ENCODE data around the gene EFNA5.

Gene EFNA5

GRCh38 chr5:107636555-107636954, 34.2 kb downstream of the EFNA5 start:
- no peak for DNase-seq

- no peak for DNase-seq
These were observed 34.7 kb downstream of the EFNA5 start for GRCh38 chr5:107636068-107636467.

GRCh38 chr5:107634981-107635848, 35.5 kb downstream of the EFNA5 start:
- DNase-seq = no peak

- no peak for DNase-seq
These were observed 37.4 kb downstream of the EFNA5 start for GRCh38 chr5:107633171-107633901.

- no peak for DNase-seq
These were observed 38.9 kb downstream of the EFNA5 start for GRCh38 chr5:107631805-107632362.

- no peak for DNase-seq
These were observed 40.6 kb downstream of the EFNA5 start for GRCh38 chr5:107630184-107630583.

GRCh38 chr5:107624235-107624634, 46.5 kb downstream of the EFNA5 start:
- DNase-seq = no peak

- DNase-seq = no peak
These were observed 49.6 kb downstream of the EFNA5 start for GRCh38 chr5:107621089-107621488.

GRCh38 chr5:107619781-107620180, 51.0 kb downstream of the EFNA5 start:
- no peak for DNase-seq

- DNase-seq = no peak
These were observed 52.5 kb downstream of the EFNA5 start for GRCh38 chr5:107618242-107618641.

- no peak for DNase-seq
These were observed 53.7 kb downstream of the EFNA5 start for GRCh38 chr5:107617052-107617451.

- no peak for DNase-seq
These were observed 54.5 kb downstream of the EFNA5 start for GRCh38 chr5:107616213-107616612.

- DNase-seq = no peak
These were observed 55.4 kb downstream of the EFNA5 start for GRCh38 chr5:107615299-107615817.

GRCh38 chr5:107612541-107612940, 58.2 kb downstream of the EFNA5 start:
- DNase-seq = no peak

GRCh38 chr5:107610798-107611197, 59.9 kb downstream of the EFNA5 start:
- no peak for DNase-seq

GRCh38 chr5:107607671-107608345, 62.9 kb downstream of the EFNA5 start:
- DNase-seq = no peak

- no peak for DNase-seq
These were observed 63.5 kb downstream of the EFNA5 start for GRCh38 chr5:107607196-107607595.

GRCh38 chr5:107605596-107606125, 65.1 kb downstream of the EFNA5 start:
- no peak for DNase-seq

- no peak for DNase-seq
These were observed 65.7 kb downstream of the EFNA5 start for GRCh38 chr5:107604990-107605389.

- DNase-seq = no peak
These were observed 66.4 kb downstream of the EFNA5 start for GRCh38 chr5:107604146-107604910.

GRCh38 chr5:107603349-107603748, 67.4 kb downstream of the EFNA5 start:
- DNase-seq = no peak

- no peak for DNase-seq
These were observed 67.8 kb downstream of the EFNA5 start for GRCh38 chr5:107602896-107603295.

Data from CD4-positive, alpha-beta T cell treated with Interleukin-4 for 1 hour (primary cell).